Omental fat pad (tissue), 4 donors: ENCODE measurements around the gene PACC1. TPM values are rescaled to one million over a fixed set of nuclear protein-coding genes. Genes with fewer than 3 reads are reported as not detected.

Source experiments
- ATAC-seq: fragments of 150-250 bp; one replicate; pipeline ENCODE4 v1.9.1; 2016; ENCODE audit warnings: mild to moderate bottlenecking, moderate library complexity; ENCODE audit not compliant: low FRiP score
- DNase-seq: peaks from one replicate; pipeline ENCODE4 v3.0.0-alpha.2; 2019; ENCODE audit warnings: low spot score
- CTCF ChIP-seq, 3 donors: fragments of 450-650 bp; IDR thresholded peaks; one replicate each; pipeline ENCODE4 v1.5.1; 2016 to 2017; ENCODE audit warnings: antibody characterized with exemption in 3 of 3, mild to moderate bottlenecking in 3 of 3, moderate library complexity in 2 of 3
- small RNA-seq: library from RNA; depleted of rRNA; stranded (forward); fragments of <200 nt; gene quantifications from one replicate; pipeline ENCODE3, GENCODE V24; 2016
- total RNA-seq, 4 donors: library from RNA; depleted of rRNA; stranded (reverse); fragments of >200 nt; gene quantifications; one replicate each; pipeline ENCODE4 v1.1.0, GENCODE V29; 2016

PACC1 gene
- total RNA-seq, 4 donors from 2014 or later = 3.4 to 6.2 (median 5.8) TPM

DNA sequence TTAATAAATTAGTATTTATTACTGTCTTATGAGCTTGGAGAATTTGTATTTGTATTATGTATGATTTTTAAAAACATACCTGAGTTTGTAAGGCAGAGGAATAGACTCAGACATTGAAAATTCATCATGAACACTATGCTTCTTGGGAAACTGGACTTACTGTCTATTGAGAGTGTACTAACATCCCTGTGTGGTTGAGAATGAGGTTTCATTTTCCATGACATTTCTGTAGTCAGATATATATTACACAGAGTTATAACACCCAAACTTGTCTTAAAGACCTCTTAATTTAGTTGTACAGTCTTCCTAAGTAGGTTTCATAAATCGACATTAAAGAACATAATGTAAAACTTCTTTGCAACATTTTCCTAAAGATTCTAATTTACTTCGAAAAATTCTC is 99.5 kb downstream of the PACC1 start:
- no peak for ATAC-seq
- no peak for DNase-seq
- TF ChIP-seq CTCF (IDR thresholded peaks at IDR 0.05) = no peak

Small RNA genes lying within 50 kb of the gene (small RNA-seq; reads per million reads assigned to genes)
- not detected for gene SNORA16B

Other genes starting within 250 kb of the PACC1 start
- 10 to 100 TPM; 34.8 to 98.6 (median 66.1) TPM for gene PPP2R5A, start 129.5 kb downstream of the PACC1 start, total RNA-seq
- 10 to 100 TPM; 47.4 to 53.8 (median 52.1) TPM for gene NENF, start 18.0 kb upstream of the PACC1 start, total RNA-seq
- 100 to 1,000 TPM in 1 of 4 donors, 10 to 100 TPM in 3; 41.5 to 229 (median 77.5) TPM for gene ATF3, start 193.9 kb upstream of the PACC1 start, total RNA-seq